CD14-positive monocyte (primary cell): ENCODE measurements around the gene SLC25A17. TPM values are rescaled to one million over a fixed set of nuclear protein-coding genes. Genes with fewer than 3 reads are reported as not detected.
A peak's percentile ranks its signal among the peaks of the same experiment; 100 is the strongest.

Experiments used
- DNase-seq, 3 donors: peaks; one replicate each; pipeline ENCODE4 v3.0.0-alpha.2; 2011 to 2022
- H2AFZ ChIP-seq: 2 replicates; pipeline ENCODE4 v1.6.0; 2012; ENCODE audit warnings: mild to moderate bottlenecking, low read depth, low read length, inconsistent platforms; ENCODE audit not compliant: insufficient read depth, poor library complexity, severe bottlenecking
- H3K27ac ChIP-seq, 2 donors: 1 replicate in 1 of 2; 2 replicates in 1 of 2; pipeline ENCODE4 v1.5.1; 2012 to 2013; ENCODE audit warnings: low read length in 2 of 2, control low read depth in 1 of 2, inconsistent platforms in 1 of 2, low read depth in 1 of 2, mild to moderate bottlenecking in 1 of 2
- H3K27me3 ChIP-seq, 2 donors: one replicate each; pipeline versions ENCODE4 v1.6.0 to v1.6.1; 2011 to 2013; ENCODE audit warnings: low read length in 2 of 2; ENCODE audit not compliant: control insufficient read depth in 2 of 2, insufficient read depth in 2 of 2
- H3K36me3 ChIP-seq, 2 donors: replicated peaks in 1 of 2; 1 replicate in 1 of 2; 2 replicates in 1 of 2; pipeline versions ENCODE4 v1.5.1 to v1.6.1; 2012 to 2013; ENCODE audit warnings: low read length in 2 of 2, control low read depth in 1 of 2, inconsistent platforms in 1 of 2, mild to moderate bottlenecking in 1 of 2; ENCODE audit not compliant: insufficient read depth in 2 of 2, control insufficient read depth in 1 of 2
- H3K4me1 ChIP-seq, 2 donors: 1 replicate in 1 of 2; 2 replicates in 1 of 2; pipeline versions ENCODE4 v1.5.1 to v1.6.1; 2012 to 2013; ENCODE audit warnings: low read length in 2 of 2, control low read depth in 1 of 2, inconsistent platforms in 1 of 2, mild to moderate bottlenecking in 1 of 2, moderate library complexity in 1 of 2; ENCODE audit not compliant: insufficient read depth in 2 of 2, control insufficient read depth in 1 of 2
- H3K4me2 ChIP-seq: replicated peaks from 2 replicates; pipeline ENCODE3; 2012; ENCODE audit warnings: low read length, moderate library complexity, mild to moderate bottlenecking; ENCODE audit not compliant: poor library complexity, severe bottlenecking; ENCODE audit errors: extremely low read depth
- H3K4me3 ChIP-seq, 3 experiments: fragments of 200-600 bp in 1 of 3; sonication (generic) in 1 of 3; replicated peaks in 1 of 3; 1 replicate in 2 of 3; 2 replicates in 1 of 3; pipeline ENCODE4 v1.5.1; 2011 to 2013; ENCODE audit warnings: low read length in 3 of 3, mild to moderate bottlenecking in 3 of 3, control low read depth in 2 of 3, low read depth in 2 of 3, inconsistent platforms in 1 of 3, moderate library complexity in 1 of 3
- H3K79me2 ChIP-seq: 2 replicates; pipeline ENCODE4 v1.6.0; 2012; ENCODE audit warnings: mild to moderate bottlenecking, control low read depth, inconsistent platforms, low read length, moderate library complexity; ENCODE audit not compliant: insufficient read depth
- H3K9ac ChIP-seq: 2 replicates; pipeline ENCODE4 v1.6.0; 2017; ENCODE audit warnings: low read length, mild to moderate bottlenecking; ENCODE audit not compliant: insufficient read depth, poor library complexity, severe bottlenecking
- H3K9me3 ChIP-seq, 2 donors: replicated peaks in 1 of 2; 1 replicate in 1 of 2; 2 replicates in 1 of 2; pipeline versions ENCODE4 v1.5.1 to v1.6.1; 2012 to 2013; ENCODE audit warnings: low read length in 2 of 2, control low read depth in 1 of 2; ENCODE audit not compliant: control insufficient read depth in 1 of 2, insufficient read depth in 1 of 2
- H4K20me1 ChIP-seq: 2 replicates; pipeline ENCODE4 v1.6.0; 2012; ENCODE audit warnings: mild to moderate bottlenecking, low read length, control low read depth, moderate library complexity; ENCODE audit not compliant: insufficient read depth
- H3K27ac Mint-ChIP-seq, 7 donors: one replicate each; pipeline ENCODE4 v1.8.0; 2020; ENCODE audit warnings: mild to moderate bottlenecking in 7 of 7, mixed read lengths in 7 of 7, moderate library complexity in 6 of 7, inconsistent platforms in 2 of 7
- H3K27me3 Mint-ChIP-seq, 3 donors: one replicate each; pipeline ENCODE4 v1.8.0; 2021 to 2022; ENCODE audit warnings: low read depth in 3 of 3, mild to moderate bottlenecking in 3 of 3, mixed read lengths in 3 of 3, moderate library complexity in 3 of 3, inconsistent platforms in 1 of 3
- H3K36me3 Mint-ChIP-seq, 2 donors: one replicate each; pipeline ENCODE4 v1.8.0; 2020; ENCODE audit warnings: mixed read lengths in 2 of 2, inconsistent platforms in 1 of 2, mild to moderate bottlenecking in 1 of 2
- H3K4me1 Mint-ChIP-seq: one replicate; pipeline ENCODE4 v1.8.0; 2020; ENCODE audit warnings: mild to moderate bottlenecking, mixed read lengths
- H3K4me3 Mint-ChIP-seq, 2 donors: one replicate each; pipeline ENCODE4 v1.8.0; 2020; ENCODE audit warnings: mild to moderate bottlenecking in 2 of 2, mixed read lengths in 2 of 2, moderate library complexity in 1 of 2
- H3K9me3 Mint-ChIP-seq, 7 donors: one replicate each; pipeline ENCODE4 v1.8.0; 2020 to 2022; ENCODE audit warnings: mixed read lengths in 7 of 7, mild to moderate bottlenecking in 6 of 7, moderate library complexity in 6 of 7, inconsistent platforms in 2 of 7
- CTCF ChIP-seq: fragments of 200-600 bp; IDR thresholded peaks from one replicate; pipeline ENCODE4 v1.8.0; 2022; ENCODE audit warnings: antibody characterized with exemption, mild to moderate bottlenecking
- WGBS: methylation state at CpG from one replicate; pipeline ENCODE4 v1.1.5; 2013; ENCODE audit warnings: missing lambda C conversion rate; ENCODE audit not compliant: insufficient coverage; 5-methylcytosine and 5-hydroxymethylcytosine counted together
- intact Hi-C, 2 donors: fragments of 100-400 bp; cut with micrococcal nuclease; formaldehyde crosslinking; loops; one replicate each; pipeline versions ENCODE4 v1.15.0 to v1.15.1; 2023
- polyA plus RNA-seq, 3 donors: library from polyadenylated mRNA; depleted of rRNA in 1 of 3; unstranded in 2 of 3; stranded (reverse) in 1 of 3; fragments of 300-500 nt in 2 of 3; fragments of >200 nt in 1 of 3; fragmentation: Illumina TruSeq in 2 of 3; gene quantifications; 1 replicate in 2 of 3; 2 replicates in 1 of 3; pipeline ENCODE4 v1.2.3, GENCODE V29; 2012 to 2021

The SLC25A17 gene
- polyA plus RNA-seq, 3 donors: 7.3 to 10.6 (median 8.8) TPM

DNA sequence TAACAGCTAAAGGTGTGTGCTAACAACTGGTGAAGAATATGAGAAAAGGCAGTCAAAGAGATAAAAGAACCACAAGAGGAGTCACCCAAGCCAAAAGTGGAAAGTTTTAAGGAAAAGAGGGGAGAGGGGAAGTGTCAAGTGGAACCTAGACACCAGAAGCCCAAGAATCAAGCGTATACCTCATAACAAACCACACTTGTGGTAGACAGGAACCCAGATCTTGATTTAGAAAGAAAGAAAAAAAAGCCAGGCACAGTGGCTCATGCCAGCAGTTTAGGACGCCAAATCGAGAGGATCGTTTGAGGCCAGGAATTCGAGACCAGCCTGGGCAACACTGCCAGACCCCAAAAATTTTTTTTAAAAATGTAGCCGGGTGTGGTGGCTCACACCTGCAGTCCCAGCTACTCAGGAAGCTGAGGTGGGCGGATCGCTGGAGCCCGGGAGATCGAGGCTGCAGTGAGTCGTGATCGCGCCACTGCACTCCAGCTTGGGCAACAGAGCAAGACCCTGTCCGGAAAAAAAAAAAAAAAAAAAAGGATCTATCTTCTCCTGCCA, 877 bp downstream of the SLC25A17 start:
- Mint-ChIP-seq H3K27ac (peak overlapping the region in 6 of 7 donors; percentile 84 to 97 (median 91)), H3K9me3 (no peaks in the 10 kb centered on the region), H3K4me3 (peak overlapping the region; percentile 97 to 98), H3K36me3 (peaks cover 4 to 5% of the 10 kb centered on the region in 2 donors), H3K4me1 (peaks cover 26% of the 10 kb centered on the region), H3K27me3 (peaks cover 0 to 2% (median 0%) of the 10 kb centered on the region in 3 donors)
- Histone ChIP-seq H3K4me2 (peak overlapping the region; percentile 100), H3K9ac (peak overlapping the region; percentile 84), H3K4me1 (peaks cover 25 to 31% of the 10 kb centered on the region in 2 donors), H3K27ac (peak overlapping the region in 1 of 2 donors; percentile 90), H3K36me3 (peaks cover under 1 to 2% of the 10 kb centered on the region in 2 donors), H3K27me3 (no peaks in the 10 kb centered on the region), H3K4me3 (peak overlapping the region; percentile 89 to 100 (median 94)), H3K9me3 (no peaks in the 10 kb centered on the region), H4K20me1 (peaks cover 3% of the 10 kb centered on the region), H3K79me2 (peaks cover 37% of the 10 kb centered on the region), H2AFZ (peak overlapping the region; percentile 100)
- no peak for TF ChIP-seq CTCF
- no peak for DNase-seq
- WGBS: 13% methylated on average over 13 of the region's 14 CpGs
- intact Hi-C loops: loop anchor here (5.0 to 10.0 kb wide), 2 partner anchors 39 to 77 kb away; partner anchors contain the start of genes ST13 (in 2 of the 2) and XPNPEP3 (in 2 of the 2)

DNA sequence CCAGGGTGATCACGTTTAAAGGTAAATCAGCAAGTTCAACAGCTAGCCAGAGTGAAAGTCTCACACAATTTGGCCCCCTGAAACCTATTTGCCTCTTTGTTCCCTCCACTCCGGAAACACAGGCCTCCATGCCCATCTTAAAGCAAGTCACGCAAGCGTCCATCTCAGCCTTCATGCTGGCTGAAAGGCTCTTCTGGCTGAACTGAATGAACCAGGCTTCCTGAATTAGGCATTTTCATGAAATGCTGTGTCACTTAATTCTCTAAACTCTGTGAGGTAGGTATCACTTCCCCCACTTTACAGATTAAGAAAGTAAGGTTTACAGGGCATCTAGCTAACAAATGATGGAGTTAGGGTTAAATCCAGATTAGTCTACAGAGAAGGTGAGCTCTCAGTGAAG, 1.4 kb downstream of the SLC25A17 start:
- 96% methylated on average over 4 of the region's 4 CpGs for WGBS
- Histone ChIP-seq H3K27me3 (no peaks in the 10 kb centered on the region), H3K9ac (no peak overlapping the region), H3K9me3 (no peaks in the 10 kb centered on the region), H4K20me1 (peaks cover 3% of the 10 kb centered on the region), H3K4me1 (peaks cover 25 to 31% of the 10 kb centered on the region in 2 donors), H3K4me2 (no peak overlapping the region), H3K4me3 (peak overlapping the region in 1 of 3 experiments; percentile 100), H3K79me2 (peaks cover 38% of the 10 kb centered on the region), H3K27ac (no peak overlapping the region), H3K36me3 (no peaks in the 10 kb centered on the region), H2AFZ (no peak overlapping the region)
- peaks cover 4 to 8% of the 10 kb centered on the region in 2 donors for H3K36me3 Mint-ChIP-seq
- H3K4me3 Mint-ChIP-seq: peak overlapping the region; percentile 97 to 98
- H3K4me1 Mint-ChIP-seq: peaks cover 26% of the 10 kb centered on the region
- peaks cover 0 to 2% (median 0%) of the 10 kb centered on the region in 3 donors for H3K27me3 Mint-ChIP-seq
- no peaks in the 10 kb centered on the region for H3K9me3 Mint-ChIP-seq
- TF ChIP-seq CTCF: no peak
- H3K27ac Mint-ChIP-seq: peak overlapping the region in 5 of 7 donors; percentile 4 to 58 (median 21)
- intact Hi-C loops: loop anchor here (5.0 to 10.0 kb wide), 2 partner anchors 40 to 77 kb away; partner anchors contain the start of genes ST13 (in 2 of the 2) and XPNPEP3 (in 2 of the 2)
- DNase-seq: no peak
